ENCODE results near the gene PRPSAP1. TPM values are rescaled to one million over a fixed set of nuclear protein-coding genes. Genes with fewer than 3 reads are reported as not detected.
"Not testable (repeated sequence)": the region's sequence is repeated elsewhere in the genome, so short reads cannot be mapped to it uniquely, and the experiment has no call there.

PRPSAP1 gene
- total RNA-seq, 1 experiment from 2014 or later, result 77.5 TPM

- no peak for DNase-seq (ENCODE audit: low spot score)
- POLR2A ChIA-PET (ENCODE audit: low non-redundant PET), result no interaction called here
- H3K4me1 ChIP-seq (ENCODE audit: insufficient read depth, low read length, poor library complexity, severe bottlenecking), result no peaks in the 10 kb centered on the region
- TF ChIP-seq CTCF (conservative IDR thresholded peaks at IDR 0.05; ENCODE audit: low read depth, low read length), result no peak
- TF ChIP-seq EZH2 (IDR thresholded peaks at IDR 0.05; ENCODE audit: borderline replicate concordance, low read depth, low read length, poor library complexity, severe bottlenecking), result no peak
- no peaks in the 10 kb centered on the region for H3K36me3 ChIP-seq (ENCODE audit: insufficient read depth, low read length, poor library complexity, severe bottlenecking)
- CTCF ChIA-PET, result no interaction called here
- no peak overlapping the region for H3K27ac ChIP-seq (ENCODE audit: low read depth, low read length, poor library complexity, severe bottlenecking)
- no peaks in the 10 kb centered on the region for H3K9me3 ChIP-seq (ENCODE audit: low read depth, low read length, poor library complexity, severe bottlenecking)
- intact Hi-C loops (cut with micrococcal nuclease; ENCODE audit: unreplicated experiment), result no loop called here
- no peaks in the 10 kb centered on the region for H3K27me3 ChIP-seq (replicated peaks; ENCODE audit: insufficient read depth, low read depth, low read length, poor library complexity)
- no TSS peak for BruUV-seq (replicated peaks)
- H3K4me3 ChIP-seq (ENCODE audit: low read depth, low read length, poor library complexity, severe bottlenecking), result no peak overlapping the region
Observed at GRCh38 chr17:76363107-76363842, 9.6 kb upstream of the PRPSAP1 start.

GRCh38 chr17:76360461-76360860 lies 6.7 kb upstream of the PRPSAP1 start:
- BruUV-seq (replicated peaks), result no TSS peak
- Histone ChIP-seq H3K27me3 (replicated peaks; ENCODE audit: insufficient read depth, low read depth, low read length, poor library complexity) (no peaks in the 10 kb centered on the region), H3K4me1 (ENCODE audit: insufficient read depth, low read length, poor library complexity, severe bottlenecking) (no peaks in the 10 kb centered on the region), H3K4me3 (ENCODE audit: low read depth, low read length, poor library complexity, severe bottlenecking) (no peak overlapping the region), H3K27ac (ENCODE audit: low read depth, low read length, poor library complexity, severe bottlenecking) (no peak overlapping the region), H3K9me3 (ENCODE audit: low read depth, low read length, poor library complexity, severe bottlenecking) (no peaks in the 10 kb centered on the region), H3K36me3 (ENCODE audit: insufficient read depth, low read length, poor library complexity, severe bottlenecking) (no peaks in the 10 kb centered on the region)
- intact Hi-C loops (cut with micrococcal nuclease; ENCODE audit: unreplicated experiment), result no loop called here
- CTCF ChIA-PET, result no interaction called here
- no peak for DNase-seq (ENCODE audit: low spot score)
- TF ChIP-seq EZH2 (IDR thresholded peaks at IDR 0.05; ENCODE audit: borderline replicate concordance, low read depth, low read length, poor library complexity, severe bottlenecking) (no peak), CTCF (conservative IDR thresholded peaks at IDR 0.05; ENCODE audit: low read depth, low read length) (no peak)
- POLR2A ChIA-PET (ENCODE audit: low non-redundant PET), result no interaction called here

- H3K4me1 ChIP-seq (ENCODE audit: insufficient read depth, low read length, poor library complexity, severe bottlenecking); BruUV-seq (replicated peaks); intact Hi-C loops (cut with micrococcal nuclease; ENCODE audit: unreplicated experiment); H3K27me3 ChIP-seq (replicated peaks; ENCODE audit: insufficient read depth, low read depth, low read length, poor library complexity); POLR2A ChIA-PET (ENCODE audit: low non-redundant PET); CTCF ChIA-PET; H3K9me3 ChIP-seq (ENCODE audit: low read depth, low read length, poor library complexity, severe bottlenecking); DNase-seq (ENCODE audit: low spot score); H3K27ac ChIP-seq (ENCODE audit: low read depth, low read length, poor library complexity, severe bottlenecking); H3K4me3 ChIP-seq (ENCODE audit: low read depth, low read length, poor library complexity, severe bottlenecking); H3K36me3 ChIP-seq (ENCODE audit: insufficient read depth, low read length, poor library complexity, severe bottlenecking): not testable (repeated sequence)
Observed at GRCh38 chr17:76359776-76360175, 6.1 kb upstream of the PRPSAP1 start.

GRCh38 chr17:76359375-76359774 lies 5.7 kb upstream of the PRPSAP1 start:
- Histone ChIP-seq H3K27ac (ENCODE audit: low read depth, low read length, poor library complexity, severe bottlenecking) (no peak overlapping the region), H3K4me3 (ENCODE audit: low read depth, low read length, poor library complexity, severe bottlenecking) (no peak overlapping the region), H3K9me3 (ENCODE audit: low read depth, low read length, poor library complexity, severe bottlenecking) (no peaks in the 10 kb centered on the region), H3K36me3 (ENCODE audit: insufficient read depth, low read length, poor library complexity, severe bottlenecking) (no peaks in the 10 kb centered on the region), H3K4me1 (ENCODE audit: insufficient read depth, low read length, poor library complexity, severe bottlenecking) (no peaks in the 10 kb centered on the region), H3K27me3 (replicated peaks; ENCODE audit: insufficient read depth, low read depth, low read length, poor library complexity) (no peaks in the 10 kb centered on the region)
- no TSS peak for BruUV-seq (replicated peaks)
- ChIA-PET POLR2A (ENCODE audit: low non-redundant PET) (no interaction called here), CTCF (no interaction called here)
- TF ChIP-seq EZH2 (IDR thresholded peaks at IDR 0.05; ENCODE audit: borderline replicate concordance, low read depth, low read length, poor library complexity, severe bottlenecking) (no peak), CTCF (conservative IDR thresholded peaks at IDR 0.05; ENCODE audit: low read depth, low read length) (no peak)
- no peak for DNase-seq (ENCODE audit: low spot score)
- intact Hi-C loops (cut with micrococcal nuclease; ENCODE audit: unreplicated experiment), result no loop called here
